Retinal pigment epithelial cell (primary cell): ENCODE results near the gene NOSIP.

Experiments
- DNase-seq: peaks from one replicate; pipeline ENCODE4 v3.0.0-alpha.2; 2010; ENCODE audit warnings: low read depth
- H3K4me3 ChIP-seq: 2 replicates; pipeline ENCODE4 v1.5.1; 2011; ENCODE audit warnings: mild to moderate bottlenecking, low read length, control low read depth, moderate library complexity
- TF ChIP-seq, protein P1 (sequence below): conservative IDR thresholded peaks from 2 replicates; pipeline ENCODE4 v1.5.1; 2011; ENCODE audit warnings: low read depth, low read length, control low read depth, inconsistent platforms

NOSIP gene

DNA sequence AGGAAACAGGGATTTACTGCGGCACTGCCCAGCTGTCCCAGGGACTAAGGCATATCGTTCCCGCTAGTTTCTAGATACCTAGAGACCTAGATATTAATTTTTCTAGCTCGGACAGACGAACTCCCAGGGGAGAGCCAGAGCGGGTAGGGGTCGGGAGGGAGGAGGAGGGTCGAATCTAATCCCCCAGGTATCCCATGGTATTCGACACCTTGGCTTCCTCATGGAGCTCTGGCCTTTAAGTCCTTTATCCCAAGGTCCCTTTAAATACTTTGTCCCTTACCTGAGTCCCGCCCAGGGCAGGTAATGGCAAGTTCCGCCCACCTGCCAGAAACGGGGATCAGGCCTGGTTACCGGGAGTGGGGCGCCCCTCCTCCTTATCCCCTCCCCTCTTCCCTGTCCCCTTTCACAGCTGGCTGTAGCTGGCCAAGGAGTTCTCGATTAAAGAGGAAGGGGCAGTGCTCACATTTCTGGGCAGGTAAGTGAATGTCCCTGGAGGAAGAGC is 702 bp upstream of the NOSIP start, which contains the start of gene PRRG2:
TSS of gene PRRG2 (plus strand) at position 310 of the 502 bp plus-strand sequence. CDS start 1,904 bp downstream, outside the sequence.
- TF ChIP-seq, protein P1, sequence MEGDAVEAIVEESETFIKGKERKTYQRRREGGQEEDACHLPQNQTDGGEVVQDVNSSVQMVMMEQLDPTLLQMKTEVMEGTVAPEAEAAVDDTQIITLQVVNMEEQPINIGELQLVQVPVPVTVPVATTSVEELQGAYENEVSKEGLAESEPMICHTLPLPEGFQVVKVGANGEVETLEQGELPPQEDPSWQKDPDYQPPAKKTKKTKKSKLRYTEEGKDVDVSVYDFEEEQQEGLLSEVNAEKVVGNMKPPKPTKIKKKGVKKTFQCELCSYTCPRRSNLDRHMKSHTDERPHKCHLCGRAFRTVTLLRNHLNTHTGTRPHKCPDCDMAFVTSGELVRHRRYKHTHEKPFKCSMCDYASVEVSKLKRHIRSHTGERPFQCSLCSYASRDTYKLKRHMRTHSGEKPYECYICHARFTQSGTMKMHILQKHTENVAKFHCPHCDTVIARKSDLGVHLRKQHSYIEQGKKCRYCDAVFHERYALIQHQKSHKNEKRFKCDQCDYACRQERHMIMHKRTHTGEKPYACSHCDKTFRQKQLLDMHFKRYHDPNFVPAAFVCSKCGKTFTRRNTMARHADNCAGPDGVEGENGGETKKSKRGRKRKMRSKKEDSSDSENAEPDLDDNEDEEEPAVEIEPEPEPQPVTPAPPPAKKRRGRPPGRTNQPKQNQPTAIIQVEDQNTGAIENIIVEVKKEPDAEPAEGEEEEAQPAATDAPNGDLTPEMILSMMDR: no peak
- DNase-seq: no peak

DNA sequence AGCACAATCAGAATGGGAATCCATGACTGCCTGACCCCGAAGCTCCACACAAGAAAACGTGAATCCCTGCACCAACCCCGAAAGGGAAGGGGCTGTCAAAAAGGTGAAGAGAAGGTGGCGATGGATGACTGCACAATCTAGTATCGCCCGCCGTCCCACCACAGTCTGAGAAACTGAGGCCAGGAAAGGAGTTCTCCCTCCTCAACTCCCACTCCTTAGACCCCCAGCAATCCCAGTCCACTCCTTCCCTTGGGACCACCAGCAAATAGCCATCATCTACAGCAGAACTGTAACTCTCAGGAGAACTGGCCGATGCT is 451 bp downstream of the NOSIP start:
- no peak for DNase-seq
- TF ChIP-seq, protein P1: no peak
- peak overlapping the region; percentile 99 for H3K4me3 ChIP-seq

More for the DNA sequence above, 702 bp upstream of the NOSIP start, which contains the start of gene PRRG2:
- peak within 1 kb of the TSS; percentile 99 for H3K4me3 ChIP-seq

DNA sequence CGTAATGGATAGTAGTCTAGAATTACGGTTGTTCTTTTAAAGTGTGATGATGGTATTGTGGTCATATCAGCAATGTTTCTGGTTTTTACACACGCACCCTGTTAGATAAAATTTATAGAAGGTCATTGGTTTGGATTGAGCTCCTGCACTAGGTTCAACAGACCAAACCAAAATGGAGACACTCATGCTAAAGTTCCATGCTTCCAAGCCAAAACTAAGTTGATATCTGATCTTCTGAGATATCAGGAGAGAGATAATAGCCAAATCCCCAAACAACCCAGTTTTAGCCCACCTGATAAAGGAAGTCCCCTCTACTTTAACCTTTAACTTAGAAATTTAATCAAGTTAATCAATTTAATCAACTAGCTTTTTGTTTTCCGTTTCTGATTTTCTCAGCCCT is 1.2 kb downstream of the NOSIP start:
- TF ChIP-seq, protein P1: no peak
- DNase-seq: no peak
- H3K4me3 ChIP-seq: peak overlapping the region; percentile 99

DNA sequence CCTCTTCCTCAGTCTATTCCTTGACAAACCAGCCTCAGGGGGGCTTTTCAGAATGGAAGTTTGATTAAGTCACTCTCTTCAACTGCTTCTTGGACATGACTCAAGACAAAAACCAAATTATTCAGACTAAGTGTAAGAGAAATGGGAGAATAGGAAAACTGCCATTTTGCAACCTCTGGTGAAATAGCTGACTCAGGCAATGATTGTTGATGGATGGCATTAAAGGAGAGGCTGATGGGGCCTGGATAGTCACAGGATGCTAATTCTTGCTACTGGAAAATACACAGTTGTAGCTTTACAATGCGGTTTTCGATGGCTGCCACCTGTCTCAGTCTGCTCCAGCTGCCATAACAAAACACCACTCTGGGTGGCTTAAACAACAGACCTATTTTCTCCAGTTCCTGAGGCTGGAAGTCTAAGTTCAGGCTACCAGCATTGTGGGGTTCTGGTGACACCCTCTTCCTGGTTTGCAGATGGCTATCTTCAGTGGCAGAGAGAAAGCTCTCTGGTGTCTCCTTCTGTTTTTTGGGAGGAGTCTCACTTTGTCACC is 6.1 kb downstream of the NOSIP start:
- DNase-seq: no peak
- TF ChIP-seq, protein P1: no peak
- H3K4me3 ChIP-seq: no peak overlapping the region

DNA sequence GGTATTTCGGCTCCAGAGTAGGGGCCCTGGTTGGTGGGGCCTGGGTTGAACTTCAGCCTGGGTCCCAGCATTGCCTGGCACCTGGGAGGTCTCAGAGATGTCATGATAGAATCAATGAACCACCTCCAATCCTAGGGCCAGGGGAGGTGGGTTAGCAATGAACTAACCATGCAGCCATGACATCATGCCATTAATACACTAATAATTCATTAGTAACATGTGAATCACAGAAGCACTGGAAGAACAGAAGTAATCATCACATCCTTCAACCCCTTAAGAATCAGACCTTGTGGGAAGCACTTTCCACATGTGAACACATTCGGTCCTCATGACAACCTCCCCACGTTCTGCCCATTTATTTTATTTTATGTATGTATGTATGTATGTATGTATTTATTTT is 6.9 kb downstream of the NOSIP start:
- TF ChIP-seq, protein P1: no peak
- no peak for DNase-seq

DNA sequence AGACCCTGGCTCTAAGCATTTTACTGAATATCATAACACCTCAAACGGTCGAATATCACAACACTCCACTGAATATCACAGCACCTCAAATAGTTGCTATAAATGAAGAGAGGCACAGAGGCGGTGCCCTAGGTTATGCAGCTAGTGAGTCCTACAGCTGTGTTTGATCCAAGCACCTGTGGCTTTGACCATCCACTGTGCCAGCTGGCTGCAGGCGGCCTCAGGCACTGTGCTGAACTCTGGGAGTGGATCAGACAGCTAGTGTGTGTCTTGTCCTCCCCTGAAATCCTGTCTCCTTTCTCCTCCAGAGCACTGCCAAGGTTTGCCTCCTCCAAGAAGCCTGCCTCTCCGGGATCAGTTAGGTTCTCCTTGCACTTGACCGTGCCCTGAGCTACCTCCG is 7.3 kb downstream of the NOSIP start:
- no peak for DNase-seq
- TF ChIP-seq, protein P1: no peak
- no peak overlapping the region for H3K4me3 ChIP-seq

More for the DNA sequence above, 6.9 kb downstream of the NOSIP start:
- no peak overlapping the region for H3K4me3 ChIP-seq

DNA sequence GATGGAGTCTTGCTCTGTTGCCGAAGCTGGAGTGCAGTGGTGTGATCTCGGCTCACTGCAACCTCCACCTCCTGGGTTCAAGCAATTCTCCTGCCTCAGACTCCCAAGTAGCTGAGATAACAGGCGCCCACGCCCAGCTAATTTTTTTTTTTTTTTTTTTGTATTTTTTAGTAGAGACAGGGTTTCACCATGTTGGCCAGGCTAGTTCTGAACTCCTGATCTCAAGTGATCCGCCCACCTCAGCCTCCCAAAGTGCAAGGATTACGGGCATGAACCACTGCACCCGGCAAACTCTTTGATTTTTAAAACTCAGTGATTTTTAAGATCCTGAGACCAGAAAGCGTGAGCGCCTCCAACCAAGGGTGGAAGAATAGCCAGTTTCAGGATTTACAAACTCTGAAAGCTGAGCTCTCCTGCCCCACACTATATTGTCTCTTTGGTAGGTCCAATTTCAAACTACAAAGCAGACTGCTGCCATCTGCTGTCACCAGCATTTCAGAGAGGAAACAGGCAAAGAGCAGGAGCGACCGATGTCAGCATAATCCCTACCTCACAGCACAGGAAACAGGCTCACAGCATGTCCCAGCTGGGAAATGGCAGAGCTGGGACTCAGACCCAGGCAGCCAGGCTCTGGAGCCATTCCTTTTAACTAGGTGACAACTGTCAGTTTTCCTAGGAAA is 9.2 kb downstream of the NOSIP start:
- TF ChIP-seq, protein P1: no peak

More for the DNA sequence above, 9.2 kb downstream of the NOSIP start:
- H3K4me3 ChIP-seq: no peak overlapping the region
- DNase-seq: no peak
